ENCODE measurements around the gene DOCK2. TPM values are rescaled to one million over a fixed set of nuclear protein-coding genes. Genes with fewer than 3 reads are reported as not detected.

Gene DOCK2
- total and polyA plus RNA-seq, 8 donors: 4.3 to 101 (median 5.3) TPM

DNA sequence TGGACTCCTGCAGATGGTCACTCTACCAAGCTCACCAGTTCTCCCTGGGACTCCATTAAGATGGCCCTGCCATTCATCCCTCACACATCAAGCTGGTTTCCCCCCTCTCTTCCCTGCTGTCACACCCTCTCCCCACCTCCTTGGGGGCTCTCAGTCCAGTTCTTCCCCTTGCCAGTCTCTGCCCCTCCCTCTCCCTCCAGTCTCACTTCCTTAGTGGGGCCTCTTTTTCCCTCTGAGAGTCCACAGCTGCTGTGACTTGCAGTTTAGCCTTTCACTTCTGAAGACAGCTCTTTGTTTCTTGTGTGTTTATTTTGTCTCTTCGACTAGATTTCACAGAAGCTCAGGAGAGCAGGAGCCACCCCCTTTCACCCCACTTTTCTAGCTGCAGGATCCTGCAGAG, 10.5 kb downstream of the DOCK2 start:
- H3K36me3 ChIP-seq: no peaks in the 10 kb centered on the region
- DNase-seq: no peak
- peaks cover 0 to 57% of the 10 kb centered on the region in 2 donors for H3K4me1 ChIP-seq
- TF ChIP-seq, protein P1, sequence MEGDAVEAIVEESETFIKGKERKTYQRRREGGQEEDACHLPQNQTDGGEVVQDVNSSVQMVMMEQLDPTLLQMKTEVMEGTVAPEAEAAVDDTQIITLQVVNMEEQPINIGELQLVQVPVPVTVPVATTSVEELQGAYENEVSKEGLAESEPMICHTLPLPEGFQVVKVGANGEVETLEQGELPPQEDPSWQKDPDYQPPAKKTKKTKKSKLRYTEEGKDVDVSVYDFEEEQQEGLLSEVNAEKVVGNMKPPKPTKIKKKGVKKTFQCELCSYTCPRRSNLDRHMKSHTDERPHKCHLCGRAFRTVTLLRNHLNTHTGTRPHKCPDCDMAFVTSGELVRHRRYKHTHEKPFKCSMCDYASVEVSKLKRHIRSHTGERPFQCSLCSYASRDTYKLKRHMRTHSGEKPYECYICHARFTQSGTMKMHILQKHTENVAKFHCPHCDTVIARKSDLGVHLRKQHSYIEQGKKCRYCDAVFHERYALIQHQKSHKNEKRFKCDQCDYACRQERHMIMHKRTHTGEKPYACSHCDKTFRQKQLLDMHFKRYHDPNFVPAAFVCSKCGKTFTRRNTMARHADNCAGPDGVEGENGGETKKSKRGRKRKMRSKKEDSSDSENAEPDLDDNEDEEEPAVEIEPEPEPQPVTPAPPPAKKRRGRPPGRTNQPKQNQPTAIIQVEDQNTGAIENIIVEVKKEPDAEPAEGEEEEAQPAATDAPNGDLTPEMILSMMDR (IDR thresholded peaks at IDR 0.05): no peak
- intact Hi-C loops (cut with DNase I): no loop called here
- peak overlapping the region in 1 of 2 donors; percentile 64 for H3K27ac ChIP-seq
- ATAC-seq: peak; percentile 62
- H3K9me3 ChIP-seq: no peaks in the 10 kb centered on the region
- H3K27me3 ChIP-seq: no peaks in the 10 kb centered on the region
- H3K4me3 ChIP-seq: no peak overlapping the region

DNA sequence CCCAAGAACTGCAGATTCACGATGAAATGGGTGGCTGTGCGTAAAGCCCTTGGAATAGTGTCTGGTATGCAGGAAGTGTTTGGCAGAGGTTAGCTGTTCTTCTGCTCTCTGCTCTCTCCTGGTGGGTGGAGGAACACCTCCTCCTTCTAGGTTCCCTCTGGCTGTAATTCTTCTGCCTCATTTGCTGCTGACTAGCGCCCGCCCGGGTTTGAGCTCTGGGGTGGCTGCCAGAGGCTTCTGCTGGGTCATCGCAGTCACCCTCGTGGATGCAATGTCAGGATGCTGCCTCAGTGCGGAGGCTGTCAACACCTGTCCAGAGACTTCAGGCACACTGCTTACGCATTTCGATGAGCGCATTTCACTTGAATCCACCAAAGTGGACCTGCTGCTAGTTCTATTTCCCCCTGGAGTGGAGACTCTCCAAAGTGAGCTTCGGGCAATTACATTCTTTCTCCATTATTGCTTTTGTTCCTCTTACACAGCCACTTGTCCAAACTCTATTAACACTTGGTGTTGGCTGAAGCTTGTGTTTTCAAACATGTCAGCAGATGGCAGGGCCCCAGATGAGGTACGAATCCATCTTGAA, 11.7 kb downstream of the DOCK2 start:
- ATAC-seq (no peak), DNase-seq (no peak)
- Histone ChIP-seq H3K4me3 (no peak overlapping the region), H3K27ac (no peak overlapping the region), H3K27me3 (no peaks in the 10 kb centered on the region), H3K9me3 (no peaks in the 10 kb centered on the region), H3K4me1 (peaks cover 0 to 64% of the 10 kb centered on the region in 2 donors), H3K36me3 (no peaks in the 10 kb centered on the region)
- TF ChIP-seq, protein P1 (IDR thresholded peaks at IDR 0.05): no peak
- intact Hi-C loops (cut with DNase I): no loop called here

DNA sequence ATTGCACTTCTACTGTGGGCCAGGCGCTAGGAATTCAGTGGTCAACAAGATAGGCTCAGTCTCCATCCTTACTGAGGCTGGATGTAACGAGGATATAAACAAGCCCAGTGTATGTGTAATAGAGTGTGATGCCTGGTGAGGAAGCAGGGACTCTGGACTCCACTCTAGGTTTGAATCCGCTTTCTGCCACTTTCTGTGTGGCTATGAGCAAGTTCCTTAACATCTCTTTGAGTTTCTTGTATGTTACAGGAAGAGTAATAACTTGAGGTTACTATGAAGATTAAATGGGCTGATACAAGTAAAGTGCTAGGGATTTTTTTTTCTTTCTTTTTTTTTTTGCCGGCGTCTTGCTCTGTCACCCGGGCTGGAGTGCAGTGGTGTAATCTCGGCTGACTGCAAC, 12.4 kb downstream of the DOCK2 start:
- Histone ChIP-seq H3K9me3 (no peaks in the 10 kb centered on the region), H3K4me1 (peaks cover 0 to 64% of the 10 kb centered on the region in 2 donors), H3K36me3 (peaks cover 0 to 5% of the 10 kb centered on the region in 2 donors), H3K27me3 (no peaks in the 10 kb centered on the region), H3K27ac (no peak overlapping the region), H3K4me3 (no peak overlapping the region)
- TF ChIP-seq, protein P1 (IDR thresholded peaks at IDR 0.05): no peak
- DNase-seq: no peak
- intact Hi-C loops (cut with DNase I): no loop called here
- ATAC-seq: no peak

DNA sequence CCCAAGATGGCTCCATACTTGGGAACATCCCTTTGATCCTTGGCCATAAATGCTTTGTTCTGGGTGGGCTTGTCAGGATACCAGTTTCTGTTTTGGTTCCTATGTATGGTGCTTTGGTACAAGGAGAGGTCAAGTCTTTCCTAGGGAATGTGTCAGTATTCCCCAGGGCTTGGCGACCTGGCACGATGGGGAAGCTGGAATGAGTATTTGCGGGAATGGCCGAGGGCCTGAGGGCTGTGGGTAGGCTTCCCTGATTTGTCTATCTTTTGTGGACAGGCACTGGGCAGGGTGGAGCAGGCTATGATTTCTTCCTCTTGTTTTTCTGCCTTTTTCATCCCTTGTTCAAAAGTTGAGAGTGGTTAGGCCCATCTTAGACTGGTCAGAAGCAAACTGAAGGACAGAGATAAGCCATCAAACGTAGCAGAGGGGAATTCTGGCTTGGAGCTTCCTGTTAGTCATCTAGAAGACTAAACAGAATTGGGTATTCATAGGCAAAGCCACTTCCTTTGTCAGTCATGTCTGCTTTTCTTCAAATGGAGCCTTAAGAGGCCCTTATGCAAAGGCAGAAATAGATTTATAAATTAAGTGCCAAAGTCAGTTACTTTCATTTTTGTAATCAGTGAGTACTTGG, 13.7 kb downstream of the DOCK2 start:
- no peak for DNase-seq
- no peak overlapping the region for H3K4me3 ChIP-seq
- intact Hi-C loops (cut with DNase I): no loop called here
- H3K27me3 ChIP-seq: no peaks in the 10 kb centered on the region
- peak overlapping the region in 1 of 2 donors; percentile 38 for H3K27ac ChIP-seq
- TF ChIP-seq, protein P1 (IDR thresholded peaks at IDR 0.05): no peak
- H3K36me3 ChIP-seq: peaks cover 0 to 14% of the 10 kb centered on the region in 2 donors
- H3K9me3 ChIP-seq: no peaks in the 10 kb centered on the region
- H3K4me1 ChIP-seq: peaks cover 0 to 70% of the 10 kb centered on the region in 2 donors
- peak; percentile 22 for ATAC-seq

DNA sequence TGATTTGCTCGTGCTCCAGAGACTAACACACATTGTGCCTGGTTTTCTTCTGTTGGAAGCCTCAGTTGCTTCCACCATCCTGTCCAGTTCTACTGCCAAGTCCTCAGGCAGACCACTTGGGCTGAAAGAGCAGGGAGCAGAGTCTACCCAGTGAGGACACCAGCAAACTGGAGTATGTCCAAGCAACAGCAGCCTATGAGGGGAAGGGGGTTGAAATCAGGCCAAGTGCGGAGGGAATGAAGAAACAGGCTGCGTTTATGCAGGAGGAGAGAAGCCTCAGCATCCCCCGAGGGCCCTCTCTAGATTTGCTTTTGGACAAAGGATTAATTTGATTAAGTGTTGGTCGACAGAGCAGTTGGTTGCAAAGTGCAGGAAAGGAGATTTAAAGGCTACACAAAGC, 14.5 kb downstream of the DOCK2 start:
- H3K36me3 ChIP-seq: peaks cover 0 to 14% of the 10 kb centered on the region in 2 donors
- peak overlapping the region in 1 of 2 donors; percentile 38 for H3K27ac ChIP-seq
- H3K27me3 ChIP-seq: no peaks in the 10 kb centered on the region
- no peaks in the 10 kb centered on the region for H3K9me3 ChIP-seq
- no peak overlapping the region for H3K4me3 ChIP-seq
- TF ChIP-seq, protein P1 (IDR thresholded peaks at IDR 0.05): no peak
- peaks cover 0 to 77% of the 10 kb centered on the region in 2 donors for H3K4me1 ChIP-seq
- DNase-seq (peak in 2 of 4 donors; percentile 45 to 65), ATAC-seq (no peak)
- intact Hi-C loops (cut with DNase I): no loop called here
